Measurements from ENCODE around the gene LSMEM2. TPM values are rescaled to one million over a fixed set of nuclear protein-coding genes. Genes with fewer than 3 reads are reported as not detected.
A peak's percentile ranks its signal among the peaks of the same experiment; 100 is the strongest.

Gene LSMEM2
- total RNA-seq, 4 donors from 2014 or later = 0.90 to 1.5 TPM; not detected in 2

- Histone ChIP-seq H3K9me3 (no peaks in the 10 kb centered on the region), H3K36me3 (no peaks in the 10 kb centered on the region), H3K4me3 (peak overlapping the region; percentile 46 to 48), H3K27ac (peak overlapping the region; percentile 85 to 87), H3K4me1 (peaks cover 0 to 8% of the 10 kb centered on the region in 2 donors), H3K27me3 (no peaks in the 10 kb centered on the region)
- intact Hi-C loops (cut with DNase I; ENCODE audit: low total_unique reads) = no loop called here
- TF ChIP-seq POLR2A (IDR thresholded peaks at IDR 0.05) = no peak
- no peak for DNase-seq
Measured at GRCh38 chr3:50299638-50299928, 20.7 kb downstream of the LSMEM2 start.

GRCh38 chr3:50299929-50300680 lies 21.2 kb downstream of the LSMEM2 start:
- peak in 1 of 2 donors; percentile 36 for DNase-seq
- H3K27ac ChIP-seq = peak overlapping the region; percentile 85 to 87
- no peaks in the 10 kb centered on the region for H3K36me3 ChIP-seq
- peaks cover 0 to 8% of the 10 kb centered on the region in 2 donors for H3K4me1 ChIP-seq
- H3K27me3 ChIP-seq = no peaks in the 10 kb centered on the region
- no peaks in the 10 kb centered on the region for H3K9me3 ChIP-seq
- intact Hi-C loops (cut with DNase I; ENCODE audit: low total_unique reads) = no loop called here
- TF ChIP-seq CTCF (IDR thresholded peaks at IDR 0.05) (no peak), POLR2A (IDR thresholded peaks at IDR 0.05) (no peak)
- peak overlapping the region; percentile 46 to 48 for H3K4me3 ChIP-seq

GRCh38 chr3:50300681-50301254 lies 21.9 kb downstream of the LSMEM2 start:
- TF ChIP-seq CTCF (IDR thresholded peaks at IDR 0.05) (no peak), POLR2A (IDR thresholded peaks at IDR 0.05) (no peak)
- Histone ChIP-seq H3K27me3 (no peaks in the 10 kb centered on the region), H3K27ac (peak overlapping the region; percentile 85 to 87), H3K4me3 (no peak overlapping the region), H3K36me3 (no peaks in the 10 kb centered on the region), H3K4me1 (peaks cover 0 to 8% of the 10 kb centered on the region in 2 donors), H3K9me3 (no peaks in the 10 kb centered on the region)
- intact Hi-C loops (cut with DNase I; ENCODE audit: low total_unique reads) = no loop called here
- DNase-seq = no peak

GRCh38 chr3:50302095-50303012 lies 23.5 kb downstream of the LSMEM2 start:
- no peak for DNase-seq
- peak overlapping the region in 1 of 2 donors; percentile 7 for H3K4me3 ChIP-seq
- H3K9me3 ChIP-seq = no peaks in the 10 kb centered on the region
- H3K4me1 ChIP-seq = peaks cover 0 to 8% of the 10 kb centered on the region in 2 donors
- intact Hi-C loops (cut with DNase I; ENCODE audit: low total_unique reads) = no loop called here
- TF ChIP-seq CTCF (IDR thresholded peaks at IDR 0.05) (no peak), POLR2A (IDR thresholded peaks at IDR 0.05) (no peak)
- H3K27me3 ChIP-seq = no peaks in the 10 kb centered on the region
- peak overlapping the region; percentile 69 to 79 for H3K27ac ChIP-seq
- H3K36me3 ChIP-seq = no peaks in the 10 kb centered on the region

- Histone ChIP-seq H3K36me3 (no peaks in the 10 kb centered on the region), H3K9me3 (no peaks in the 10 kb centered on the region), H3K4me3 (peak within 1 kb of the TSS in 1 of 2 donors; percentile 7), H3K27me3 (no peaks in the 10 kb centered on the region), H3K4me1 (peaks cover 0 to 6% of the 10 kb centered on the region in 2 donors), H3K27ac (peak within 1 kb of the TSS; percentile 69 to 79)
- peak; percentile 67 to 79 for DNase-seq
- intact Hi-C loops (cut with DNase I; ENCODE audit: low total_unique reads) = no loop called here
- no peak for TF ChIP-seq POLR2A (IDR thresholded peaks at IDR 0.05)
- TF ChIP-seq CTCF (IDR thresholded peaks at IDR 0.05) = peak in 2 of 4 experiments; percentile 13 to 16
Measured at GRCh38 chr3:50303013-50303815, 24.3 kb downstream of the LSMEM2 start, which contains the start of gene HYAL1. Gene HYAL1 (minus strand): TSS chr3:50303574. CDS start chr3:50302956, 618 bp downstream.

Measured in uterus (tissue), 4 donors.